ENCODE measurements around the gene ESPNL. TPM values are rescaled to one million over a fixed set of nuclear protein-coding genes. Genes with fewer than 3 reads are reported as not detected.

The ESPNL gene
- total and polyA plus RNA-seq, 2 of the 4 experiments (the other 2 are of a cell fraction), result 2.0 TPM

GRCh38 chr2:238108423-238109183, 8.5 kb downstream of the ESPNL start:
- H3K9me3 ChIP-seq (ENCODE audit: control insufficient read depth, insufficient read depth, low read length), result peaks cover 10% of the 10 kb centered on the region
- WGBS, 2 experiments (ENCODE audit: extremely low coverage in 2 of 2, insufficient read length in 1 of 2), result 84% methylated on average over 4 of the region's 19 CpGs; no CpG with 5 or more reads in 1 of the 2 experiments
- H2AK9ac ChIP-seq (replicated peaks; ENCODE audit: low read depth, low read length, poor library complexity), result no peak overlapping the region
- no peak overlapping the region for H2BK20ac ChIP-seq (ENCODE audit: low read depth, low read length)
- no peaks in the 10 kb centered on the region for H3K9me1 ChIP-seq (ENCODE audit: insufficient read depth, low read length)
- BruUV-seq (replicated peaks), result no TSS peak
- H4K5ac ChIP-seq (ENCODE audit: low read depth, low read length), result no peak overlapping the region
- no peaks in the 10 kb centered on the region for H3K36me3 ChIP-seq (ENCODE audit: control insufficient read depth, insufficient read depth, low read length)
- H2AFZ ChIP-seq (replicated peaks; ENCODE audit: low read length, poor library complexity), result no peak overlapping the region
- H3K4me2 ChIP-seq (ENCODE audit: low read depth, low read length), result no peak overlapping the region
- H2AK5ac ChIP-seq (ENCODE audit: low read depth, low read length), result no peak overlapping the region
- no peak overlapping the region for H3K4ac ChIP-seq (ENCODE audit: low read depth, low read length)
- no peaks in the 10 kb centered on the region for H3K79me1 ChIP-seq (ENCODE audit: low read depth in 1 of 2, low read length in 2 of 2)
- TF ChIP-seq CHD1 (IDR thresholded peaks at IDR 0.05; ENCODE audit: low read depth, low read length) (no peak), NFE2L2 (IDR thresholded peaks at IDR 0.05; ENCODE audit: low read depth, low read length) (no peak), MAZ (IDR thresholded peaks at IDR 0.05; ENCODE audit: borderline replicate concordance, low read depth, low read length) (no peak), BHLHE40 (IDR thresholded peaks at IDR 0.05; ENCODE audit: low read depth, low read length) (no peak), MXI1 (IDR thresholded peaks at IDR 0.05; ENCODE audit: borderline replicate concordance, low read depth, low read length) (no peak)
- H4K20me1 ChIP-seq (ENCODE audit: insufficient read depth, low read length), result no peaks in the 10 kb centered on the region
- no peak overlapping the region for H3K14ac ChIP-seq (replicated peaks; ENCODE audit: low read depth, low read length)
- no peaks in the 10 kb centered on the region; the same call in 1 of the 2 replicates for H3K27me3 ChIP-seq (ENCODE audit: control insufficient read depth, insufficient read depth, low read length)
- no peaks in the 10 kb centered on the region for H3K4me1 ChIP-seq (ENCODE audit: control insufficient read depth, insufficient read depth, low read length)
- POLR2A ChIA-PET (ENCODE audit: unreplicated experiment), result no interaction called here
- in situ Hi-C loops (cut with MboI; ENCODE audit: low sequenced_read_pairs) (no loop called here), dilution Hi-C loops (cut with HindIII; ENCODE audit: low sequenced_read_pairs, unreplicated experiment) (no loop called here), intact Hi-C loops (cut with micrococcal nuclease) (no loop called here)
- H3K27ac ChIP-seq (ENCODE audit: insufficient read depth, low read length), result no peak overlapping the region
- no peak overlapping the region for H3K4me3 ChIP-seq (ENCODE audit: insufficient read depth, low read depth, low read length)
- DNase-seq (no peak), ATAC-seq (ENCODE audit: low read depth) (peak; percentile 17; the same call in 1 of the 2 replicates)
- no peak overlapping the region for H3K23ac ChIP-seq (ENCODE audit: low read depth, low read length)
- no peak overlapping the region for H2BK120ac ChIP-seq (ENCODE audit: low read depth, low read length)
- CTCF ChIA-PET, result no interaction called here
- no peak overlapping the region for H2BK5ac ChIP-seq (ENCODE audit: low read depth, low read length, poor library complexity, severe bottlenecking)
- no peak overlapping the region for H4K8ac ChIP-seq (ENCODE audit: low read depth in 2 of 2, low read length in 2 of 2)
- H2BK15ac ChIP-seq (ENCODE audit: low read depth, low read length), result no peak overlapping the region
- no peak overlapping the region for H4K91ac ChIP-seq (ENCODE audit: insufficient read depth, low read depth, low read length)
- no peak overlapping the region for H3K56ac ChIP-seq (ENCODE audit: extremely low read depth, insufficient read depth, low read length)
- H3K18ac ChIP-seq (ENCODE audit: low read depth, low read length), result no peak overlapping the region
- H3K9ac ChIP-seq (ENCODE audit: low read depth, low read length), result no peak overlapping the region

Data from IMR-90 (cell line).